HepG2 (cell line): ENCODE measurements around the gene MVK. TPM values are rescaled to one million over a fixed set of nuclear protein-coding genes. Genes with fewer than 3 reads are reported as not detected.

Source experiments
- ATAC-seq: fragments of 200-7000 bp; cut with Tn5 transposase; 3 replicates; pipeline ENCODE4 v1.9.1; 2020; ENCODE audit warnings: mild to moderate bottlenecking, moderate library complexity
- BruUV-seq: library from RNA; stranded (reverse); fragments of 400-500 nt; replicated peaks from 2 replicates; lab custom pipeline; 2021; lab: Mats Ljungman, UMichigan
- CTCF ChIA-PET: fragments of 300-600 bp; formaldehyde crosslinking; extraction: SDS; loops from one replicate; lab custom pipeline; 2021; ENCODE audit warnings: low total read pairs, inconsistent platforms, low intra/inter-chr PET ratio; lab: Yijun Ruan, JAX
- POLR2A ChIA-PET: fragments of 350-600 bp; sonication (Branson Sonifier 250); formaldehyde crosslinking; loops from one replicate; lab custom pipeline; 2020; ENCODE audit warnings: antibody characterized with exemption, inconsistent platforms; lab: Yijun Ruan, JAX
- DNase-seq: peaks from one replicate; pipeline ENCODE4 v3.0.0-alpha.2; 2015; ENCODE audit warnings: low spot score
- FAIRE-seq: peaks from 3 replicates; lab custom pipeline; 2011; peaks lifted over from hg19 to GRCh38; lab: Jason Lieb, UNC
- H2AFZ ChIP-seq: one replicate; pipeline ENCODE4 v1.6.1; 2011; ENCODE audit warnings: low read length, inconsistent platforms
- H3K27ac ChIP-seq: fragments of 300-600 bp; 3 replicates; pipeline ENCODE4 v1.8.0; 2011; ENCODE audit warnings: mixed run types, mild to moderate bottlenecking, mixed read lengths, low read length, inconsistent platforms; ENCODE audit not compliant: insufficient read depth; ENCODE audit errors: extremely low read length
- H3K27me3 ChIP-seq, 2 experiments: fragments of 200-600 bp in 1 of 2; 2 replicates in 1 of 2; 3 replicates in 1 of 2; pipeline versions ENCODE4 v1.6.0 to v1.8.0; 2011; ENCODE audit warnings: low read length in 2 of 2, mild to moderate bottlenecking in 2 of 2, moderate library complexity in 2 of 2, inconsistent platforms in 1 of 2; ENCODE audit not compliant: insufficient read depth in 2 of 2, control insufficient read depth in 1 of 2
- H3K36me3 ChIP-seq, 2 experiments: fragments of 200-600 bp in 1 of 2; replicated peaks in 1 of 2; 2 replicates in 1 of 2; 3 replicates in 1 of 2; pipeline versions ENCODE4 v1.5.1 to v1.8.0; 2011; ENCODE audit warnings: low read length in 2 of 2, inconsistent platforms in 1 of 2; ENCODE audit not compliant: insufficient read depth in 2 of 2, control insufficient read depth in 1 of 2
- H3K4me1 ChIP-seq: 2 replicates; pipeline ENCODE4 v1.5.1; 2012; ENCODE audit warnings: low read length, inconsistent platforms; ENCODE audit not compliant: insufficient read depth
- H3K4me2 ChIP-seq: 2 replicates; pipeline ENCODE4 v1.6.0; 2011; ENCODE audit warnings: low read depth, low read length, inconsistent platforms
- H3K4me3 ChIP-seq, 3 experiments: fragments of 200-600 bp in 1 of 3; sonication (generic), shearing (Covaris generic) in 1 of 3; replicated peaks in 1 of 3; 2 replicates each; pipeline ENCODE4 v1.5.1; 2011 to 2016; ENCODE audit warnings: low read length in 3 of 3, inconsistent platforms in 2 of 3, low read depth in 2 of 3, mild to moderate bottlenecking in 2 of 3, control low read depth in 1 of 3, mixed read lengths in 1 of 3; ENCODE audit not compliant: insufficient read depth in 1 of 3
- H3K79me2 ChIP-seq: one replicate; pipeline ENCODE4 v1.6.1; 2011; ENCODE audit warnings: low read length, inconsistent platforms; ENCODE audit not compliant: insufficient read depth
- H3K9ac ChIP-seq: 2 replicates; pipeline ENCODE4 v1.6.0; 2011; ENCODE audit warnings: mild to moderate bottlenecking, low read depth, low read length, inconsistent platforms; ENCODE audit not compliant: insufficient read depth
- H3K9me3 ChIP-seq: 2 replicates; pipeline ENCODE4 v1.5.1; 2012; ENCODE audit warnings: mild to moderate bottlenecking, low read length
- H4K20me1 ChIP-seq: 2 replicates; pipeline ENCODE4 v1.6.0; 2011; ENCODE audit warnings: inconsistent platforms, mild to moderate bottlenecking, low read length, moderate library complexity; ENCODE audit not compliant: insufficient read depth
- GLMP ChIP-seq: sonication (generic); formaldehyde crosslinking; IDR thresholded peaks from 2 replicates; pipeline ENCODE4 v1.9.0; 2021; ENCODE audit warnings: missing genetic modification reagents, mild to moderate bottlenecking, borderline replicate concordance
- KMT2A ChIP-seq: sonication (generic); formaldehyde crosslinking; IDR thresholded peaks from 2 replicates; pipeline ENCODE4 v1.4.0; 2020; ENCODE audit warnings: missing genetic modification reagents
- MAFK ChIP-seq, 2 experiments: IDR thresholded peaks in 1 of 2; conservative IDR thresholded peaks in 1 of 2; 2 replicates each; pipeline ENCODE4 v1.6.1; 2011; ENCODE audit warnings: improper control_type of control experiment in 2 of 2, low read length in 2 of 2
- MED1 ChIP-seq: sonication (generic); formaldehyde crosslinking; IDR thresholded peaks from 2 replicates; pipeline ENCODE4 v1.4.0; 2020; ENCODE audit warnings: missing genetic modification reagents
- MIXL1 ChIP-seq: IDR thresholded peaks from 2 replicates; pipeline ENCODE4 v1.6.1; 2016
- MYC ChIP-seq: sonication (generic); formaldehyde crosslinking; IDR thresholded peaks from 2 replicates; pipeline ENCODE4 v1.9.0; 2021; ENCODE audit warnings: missing genetic modification reagents, borderline replicate concordance
- NFYC ChIP-seq: IDR thresholded peaks from 2 replicates; pipeline ENCODE4 v1.6.1; 2016; ENCODE audit warnings: missing genetic modification reagents, missing compliant biosample characterization
- SMYD3 ChIP-seq: sonication (generic); formaldehyde crosslinking; IDR thresholded peaks from 2 replicates; pipeline ENCODE4 v1.8.1; 2023; ENCODE audit warnings: mild to moderate bottlenecking, missing genetic modification reagents
- SRSF1 ChIP-seq: fragments of 200-400 bp; formaldehyde crosslinking; optimal IDR thresholded peaks from 2 replicates; pipeline ENCODE3; 2017; ENCODE audit warnings: mild to moderate bottlenecking, low read depth, low read length, moderate library complexity
- U2AF1 ChIP-seq: fragments of 200-400 bp; formaldehyde crosslinking; optimal IDR thresholded peaks from 2 replicates; pipeline ENCODE3; 2017; ENCODE audit warnings: mild to moderate bottlenecking, low read depth, low read length
- ZBTB26 ChIP-seq: IDR thresholded peaks from 2 replicates; pipeline ENCODE4 v1.6.1; 2016; ENCODE audit warnings: missing compliant biosample characterization, missing genetic modification reagents, borderline replicate concordance
- ZNF318 ChIP-seq: sonication (generic); formaldehyde crosslinking; IDR thresholded peaks from 2 replicates; pipeline ENCODE4 v1.4.0; 2020; ENCODE audit warnings: mild to moderate bottlenecking, missing genetic modification reagents
- ZNF329 ChIP-seq: sonication (generic); formaldehyde crosslinking; IDR thresholded peaks from 2 replicates; pipeline ENCODE4 v1.9.0; 2021; ENCODE audit warnings: low read depth, mild to moderate bottlenecking, missing genetic modification reagents
- ZNF564 ChIP-seq: sonication (generic); formaldehyde crosslinking; IDR thresholded peaks from 2 replicates; pipeline ENCODE4 v1.8.1; 2023; ENCODE audit warnings: mild to moderate bottlenecking, missing genetic modification reagents
- ZNF776 ChIP-seq: sonication (generic); formaldehyde crosslinking; IDR thresholded peaks from 2 replicates; pipeline ENCODE4 v1.4.0; 2020; ENCODE audit warnings: mild to moderate bottlenecking, missing genetic modification reagents
- WGBS: methylation state at CpG from one replicate; pipeline ENCODE4 v1.1.6; 2017; ENCODE audit warnings: low lambda C conversion rate; 5-methylcytosine and 5-hydroxymethylcytosine counted together
- in situ Hi-C: cut with HindIII; loops from 2 replicates; pipeline ENCODE4 v1.10.0; 2017; ENCODE audit warnings: low pct_unique_long_range_greater_than_20kb; ENCODE audit not compliant: extremely low pct_ligation_motif_present
- intact Hi-C: fragments of 100-400 bp; cut with micrococcal nuclease; formaldehyde crosslinking; loops from one replicate; pipeline ENCODE4 v1.10.0; 2022; ENCODE audit not compliant: unreplicated experiment
- polyA plus RNA-seq, 8 experiments: library from polyadenylated mRNA; depleted of rRNA in 3 of 8; stranded (reverse) in 7 of 8; unstranded in 1 of 8; fragments of >200 nt; fragmentation: Illumina TruSeq in 4 of 8; extraction: Trizol in 4 of 8; gene quantifications; 2 replicates each; pipeline versions ENCODE4 v1.2.1 to v1.2.3, GENCODE V29; 2011 to 2016; ENCODE audit warnings: low read depth in 4 of 8, missing spikeins in 1 of 8, mixed read lengths in 1 of 8; ENCODE audit not compliant: insufficient read depth in 1 of 8
- total RNA-seq, 5 experiments: library from RNA; depleted of rRNA; stranded (reverse); fragments of >200 nt; fragmentation: Illumina TruSeq; extraction: Trizol; gene quantifications; 2 replicates each; pipeline ENCODE4 v1.2.3, GENCODE V29; 2016; ENCODE audit warnings: low read depth in 1 of 5

MVK gene
- total and polyA plus RNA-seq, 2 of the 13 experiments (the other 11 are each of a cell fraction or from before 2014, with no cell fraction given), result 11.6 to 66.9 TPM

GRCh38 chr12:109645194-109645593, 71.6 kb downstream of the MVK start (continued):
- TF ChIP-seq GLMP (CRISPR knock-in tag) (no peak), ZNF329 (no peak), U2AF1 (no peak), MYC (no peak), KMT2A (no peak), NFYC (CRISPR knock-in tag) (no peak)

GRCh38 chr12:109645708-109646107, 72.1 kb downstream of the MVK start:
- FAIRE-seq (no peak), ATAC-seq (no peak)
- no peak for TF ChIP-seq ZBTB26
- no peak for TF ChIP-seq MAFK (conservative IDR thresholded peaks at IDR 0.05 in 1 of 2, IDR thresholded peaks at IDR 0.05 in 1 of 2; ENCODE audit: low read length in 2 of 2)
- TF ChIP-seq ZNF776 (CRISPR knock-in tag), result no peak
- TF ChIP-seq MIXL1, result no peak
- TF ChIP-seq SMYD3 (CRISPR knock-in tag), result no peak
- no peak for TF ChIP-seq ZNF318 (CRISPR knock-in tag)
- no peak for TF ChIP-seq MED1 (CRISPR knock-in tag)
- TF ChIP-seq ZNF564 (CRISPR knock-in tag), result no peak
- TF ChIP-seq SRSF1, result no peak

More at GRCh38 chr12:109645708-109646107, 72.1 kb downstream of the MVK start:
- no TSS peak for BruUV-seq
- Histone ChIP-seq H3K9me3 (no peaks in the 10 kb centered on the region), H3K27me3 (peaks cover 6 to 31% of the 10 kb centered on the region in 2 experiments; a peak in 3 of 5 replicates), H2AFZ (no peak overlapping the region), H3K4me2 (no peak overlapping the region), H3K9ac (no peak overlapping the region), H3K27ac (no peak overlapping the region), H3K4me3 (no peak overlapping the region), H4K20me1 (no peaks in the 10 kb centered on the region), H3K4me1 (peaks cover 44% of the 10 kb centered on the region), H3K79me2 (no peaks in the 10 kb centered on the region), H3K36me3 (no peaks in the 10 kb centered on the region)
- intact Hi-C loops (no loop called here), in situ Hi-C loops (no loop called here)
- ChIA-PET CTCF (no interaction called here), POLR2A (no interaction called here)
- WGBS, result 61% methylated on average over 11 of the region's 11 CpGs
- no peak for DNase-seq
